Gastroesophageal sphincter (tissue), 4 donors: Measurements from ENCODE around the gene PRPSAP1. TPM values are rescaled to one million over a fixed set of nuclear protein-coding genes. Genes with fewer than 3 reads are reported as not detected.
A peak's percentile ranks its signal among the peaks of the same experiment; 100 is the strongest.

Experiments
- ATAC-seq: fragments of 150-250 bp; one replicate; pipeline ENCODE4 v1.9.1; 2016; ENCODE audit warnings: mild to moderate bottlenecking, moderate library complexity
- H3K27ac ChIP-seq, 4 donors: fragments of 200-600 bp; sonication (generic) in 3 of 4; 1 replicate in 3 of 4; 2 replicates in 1 of 4; pipeline ENCODE4 v1.5.1; 2016 to 2019
- H3K27me3 ChIP-seq: fragments of 200-600 bp; sonication (generic); one replicate; pipeline ENCODE4 v1.5.1; 2019
- H3K36me3 ChIP-seq, 2 donors: fragments of 200-600 bp; sonication (generic); one replicate each; pipeline ENCODE4 v1.5.1; 2019; ENCODE audit warnings: control low read depth in 1 of 2
- H3K4me1 ChIP-seq, 3 donors: fragments of 200-600 bp; sonication (generic); 1 replicate in 2 of 3; 2 replicates in 1 of 3; pipeline ENCODE4 v1.5.1; 2016 to 2019; ENCODE audit warnings: control low read depth in 2 of 3
- H3K4me3 ChIP-seq, 2 donors: fragments of 200-600 bp; sonication (generic); one replicate each; pipeline ENCODE4 v1.5.1; 2019; ENCODE audit warnings: mild to moderate bottlenecking in 1 of 2, moderate library complexity in 1 of 2
- H3K9me3 ChIP-seq, 3 donors: fragments of 200-600 bp; sonication (generic); one replicate each; pipeline ENCODE4 v1.5.1; 2017 to 2019; ENCODE audit warnings: control low read depth in 2 of 3
- EP300 ChIP-seq: sonication (generic); formaldehyde crosslinking; IDR thresholded peaks from one replicate; pipeline ENCODE4 v1.6.1; 2017; ENCODE audit warnings: antibody characterized with exemption, mild to moderate bottlenecking
- POLR2A ChIP-seq, 2 donors: fragments of 450-650 bp; IDR thresholded peaks; one replicate each; pipeline ENCODE4 v1.6.1; 2017; ENCODE audit warnings: antibody characterized with exemption in 2 of 2, mild to moderate bottlenecking in 2 of 2, moderate library complexity in 1 of 2
- POLR2AphosphoS5 ChIP-seq: sonication (generic); formaldehyde crosslinking; IDR thresholded peaks from one replicate; pipeline ENCODE4 v1.6.1; 2017; ENCODE audit warnings: antibody characterized with exemption
- WGBS, 2 donors: methylation state at CpG; one replicate each; pipeline ENCODE4 v1.1.5; 2018; ENCODE audit warnings: low coverage in 1 of 2; 5-methylcytosine and 5-hydroxymethylcytosine counted together
- total RNA-seq, 4 donors: library from RNA; depleted of rRNA; stranded (reverse); fragments of >200 nt; gene quantifications; one replicate each; pipeline ENCODE4 v1.1.0, GENCODE V29; 2016
- TF ChIP-seq, protein P1 (sequence below), 4 experiments: fragments of 200-600 bp in 2 of 4; fragments of 450-650 bp in 2 of 4; sonication (generic) in 1 of 4; IDR thresholded peaks; one replicate each; pipeline ENCODE4 v1.5.1; 2017 to 2019; ENCODE audit warnings: antibody characterized with exemption in 4 of 4, mild to moderate bottlenecking in 2 of 4, moderate library complexity in 2 of 4

The PRPSAP1 gene
- 10 to 100 TPM; 44.7 to 48.5 (median 46.6) TPM for total RNA-seq

- peak; percentile 98 for ATAC-seq
- WGBS, 2 donors: 0% methylated on average over 1 to 3 of the region's 75 CpGs
- TF ChIP-seq POLR2A (IDR thresholded peaks at IDR 0.05): peak; percentile 70 to 81
- TF ChIP-seq, protein P1, sequence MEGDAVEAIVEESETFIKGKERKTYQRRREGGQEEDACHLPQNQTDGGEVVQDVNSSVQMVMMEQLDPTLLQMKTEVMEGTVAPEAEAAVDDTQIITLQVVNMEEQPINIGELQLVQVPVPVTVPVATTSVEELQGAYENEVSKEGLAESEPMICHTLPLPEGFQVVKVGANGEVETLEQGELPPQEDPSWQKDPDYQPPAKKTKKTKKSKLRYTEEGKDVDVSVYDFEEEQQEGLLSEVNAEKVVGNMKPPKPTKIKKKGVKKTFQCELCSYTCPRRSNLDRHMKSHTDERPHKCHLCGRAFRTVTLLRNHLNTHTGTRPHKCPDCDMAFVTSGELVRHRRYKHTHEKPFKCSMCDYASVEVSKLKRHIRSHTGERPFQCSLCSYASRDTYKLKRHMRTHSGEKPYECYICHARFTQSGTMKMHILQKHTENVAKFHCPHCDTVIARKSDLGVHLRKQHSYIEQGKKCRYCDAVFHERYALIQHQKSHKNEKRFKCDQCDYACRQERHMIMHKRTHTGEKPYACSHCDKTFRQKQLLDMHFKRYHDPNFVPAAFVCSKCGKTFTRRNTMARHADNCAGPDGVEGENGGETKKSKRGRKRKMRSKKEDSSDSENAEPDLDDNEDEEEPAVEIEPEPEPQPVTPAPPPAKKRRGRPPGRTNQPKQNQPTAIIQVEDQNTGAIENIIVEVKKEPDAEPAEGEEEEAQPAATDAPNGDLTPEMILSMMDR (IDR thresholded peaks at IDR 0.05): peak in 3 of 4 experiments; percentile 55 to 72 (median 56)
- TF ChIP-seq POLR2AphosphoS5: peak; percentile 74
- no peak for TF ChIP-seq EP300
- no peaks in the 10 kb centered on the region for H3K9me3 ChIP-seq
- H3K36me3 ChIP-seq: no peaks in the 10 kb centered on the region
- H3K27ac ChIP-seq: peak within 1 kb of the TSS; percentile 44 to 90 (median 88)
- peak within 1 kb of the TSS; percentile 95 to 97 for H3K4me3 ChIP-seq
- H3K4me1 ChIP-seq: peaks cover 0 to 27% (median 4%) of the 10 kb centered on the region in 3 donors
- H3K27me3 ChIP-seq: no peaks in the 10 kb centered on the region
Observed at GRCh38 chr17:76353599-76354316, at the start of gene PRPSAP1. Gene PRPSAP1, minus strand, starts transcription at chr17:76353916. Its CDS starts 213 bp downstream, at chr17:76353703.

DNA sequence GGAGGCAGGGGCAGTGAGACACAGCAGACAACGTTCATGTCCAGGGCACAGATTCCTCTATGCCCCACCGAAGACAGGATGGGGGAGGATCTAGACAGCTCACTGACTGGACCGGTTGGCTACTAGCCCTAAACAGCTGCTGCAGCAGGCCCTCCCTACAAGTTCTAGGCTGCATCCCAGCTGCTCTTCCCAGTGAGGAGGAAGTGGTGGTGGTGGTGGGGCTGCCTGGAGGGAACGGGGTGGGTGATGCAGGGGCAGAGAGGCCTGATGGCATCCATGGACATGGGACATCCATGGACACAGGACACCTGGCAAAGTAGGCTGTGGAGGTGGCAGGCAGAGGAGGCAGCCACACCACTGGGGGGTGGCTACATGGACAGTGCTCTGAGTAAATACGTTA is 49.0 kb upstream of the PRPSAP1 start:
- no peak overlapping the region for H3K27ac ChIP-seq

DNA sequence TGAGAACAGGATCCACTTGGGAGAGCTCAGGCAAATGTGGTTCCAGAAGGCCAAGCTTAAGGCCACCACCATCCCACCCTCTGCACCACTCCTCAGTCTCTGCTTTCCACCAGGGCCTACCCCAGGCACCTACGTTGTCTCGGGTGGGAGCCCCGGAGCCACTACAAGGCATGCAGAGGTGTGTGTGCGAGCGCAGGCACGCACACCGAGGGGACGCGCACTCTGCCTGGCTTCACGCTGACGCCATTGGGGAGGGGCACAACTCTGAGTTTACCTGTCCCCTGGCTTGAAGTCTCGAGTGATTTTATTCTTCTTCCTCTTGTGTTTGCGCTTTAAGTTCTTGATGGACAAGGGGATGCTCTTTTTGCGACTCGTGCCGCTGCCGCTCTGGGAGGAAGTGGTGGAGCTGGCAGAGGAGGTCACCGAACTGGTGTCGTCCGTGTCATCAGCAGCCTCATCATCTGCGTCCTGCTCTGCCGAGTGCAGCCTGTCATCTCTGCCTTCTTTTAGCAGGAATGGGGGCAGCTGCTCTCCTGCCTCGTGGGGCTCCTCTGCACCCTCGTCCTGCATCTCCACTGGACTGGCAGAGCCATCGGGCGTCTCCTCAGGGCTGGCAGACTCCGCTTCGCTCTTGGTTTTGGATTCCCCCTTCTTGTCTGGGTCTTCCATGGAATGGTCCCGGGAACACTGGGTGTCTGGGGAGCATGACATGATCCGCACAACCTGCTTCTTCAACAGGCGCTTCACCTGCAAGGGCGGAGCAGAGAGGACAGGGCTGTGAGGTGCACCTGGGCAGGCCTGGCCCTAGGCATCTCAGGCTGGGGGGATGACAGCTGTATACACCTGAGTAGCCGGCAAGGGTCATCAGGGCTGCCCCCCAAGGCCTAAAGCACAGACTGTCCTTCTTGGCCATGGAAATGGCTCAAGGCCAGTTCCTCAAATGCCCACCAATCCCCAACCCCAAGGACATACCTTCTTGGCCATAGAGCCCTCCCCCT is 45.8 kb upstream of the PRPSAP1 start:
- WGBS, 2 donors: 88% methylated on average over 20 of the region's 33 CpGs; no CpG with 5 or more reads in 1 of the 2 donors
- no peak for ATAC-seq
- no peaks in the 10 kb centered on the region for H3K9me3 ChIP-seq
- no peaks in the 10 kb centered on the region for H3K27me3 ChIP-seq
- peaks cover 0 to 99% of the 10 kb centered on the region in 2 donors for H3K36me3 ChIP-seq
- TF ChIP-seq, protein P1 (IDR thresholded peaks at IDR 0.05): no peak
- no peak for TF ChIP-seq POLR2AphosphoS5
- no peak for TF ChIP-seq EP300
- no peak for TF ChIP-seq POLR2A (IDR thresholded peaks at IDR 0.05)
- H3K4me3 ChIP-seq: no peak overlapping the region
- no peak overlapping the region for H3K27ac ChIP-seq
- H3K4me1 ChIP-seq: peaks cover 0 to 13% (median 0%) of the 10 kb centered on the region in 3 donors

More for the DNA sequence above, 49.0 kb upstream of the PRPSAP1 start:
- Histone ChIP-seq H3K4me1 (peaks cover 0 to 39% (median 0%) of the 10 kb centered on the region in 3 donors), H3K36me3 (peaks cover 0 to 76% of the 10 kb centered on the region in 2 donors), H3K4me3 (no peak overlapping the region), H3K9me3 (no peaks in the 10 kb centered on the region), H3K27me3 (no peaks in the 10 kb centered on the region)
- TF ChIP-seq POLR2AphosphoS5 (no peak), EP300 (no peak), POLR2A (IDR thresholded peaks at IDR 0.05) (no peak)
- TF ChIP-seq, protein P1 (IDR thresholded peaks at IDR 0.05): no peak
- no peak for ATAC-seq
- 88 to 100% methylated on average over 1 to 2 of the region's 5 CpGs for WGBS, 2 donors

DNA sequence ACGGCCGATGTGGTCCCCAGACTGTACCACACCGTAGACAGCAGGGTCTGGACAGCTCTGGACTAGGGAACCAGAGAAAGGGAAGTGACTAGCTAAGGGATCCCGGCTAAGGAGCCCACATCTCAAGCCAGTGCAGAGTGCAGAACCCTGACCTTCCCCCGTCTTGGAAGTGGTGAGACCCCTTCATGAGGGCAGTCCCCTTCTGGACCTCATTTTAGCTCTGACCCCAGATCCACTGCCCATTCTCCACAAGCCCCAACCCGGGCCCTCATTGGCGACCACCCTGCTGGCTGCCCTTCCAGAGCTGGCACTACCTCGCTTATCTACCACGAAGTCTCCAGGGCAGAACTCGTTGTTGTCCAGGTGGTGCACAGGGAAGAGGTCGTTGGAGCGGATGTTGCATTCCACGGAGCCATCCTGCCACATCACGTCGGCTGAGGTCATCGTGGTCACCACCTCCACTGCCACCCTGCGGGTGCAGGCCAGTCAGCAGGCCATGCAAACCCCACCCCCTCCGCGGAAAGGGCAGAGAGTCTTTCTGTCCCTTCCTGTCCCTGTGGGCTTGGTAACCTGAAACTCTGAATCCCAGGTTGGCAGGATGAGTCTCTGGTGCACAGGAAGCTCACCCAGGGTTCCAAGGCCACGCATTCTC is 44.9 kb upstream of the PRPSAP1 start:
- peaks cover 0 to 99% of the 10 kb centered on the region in 2 donors for H3K36me3 ChIP-seq

More for the DNA sequence above, 44.9 kb upstream of the PRPSAP1 start:
- Histone ChIP-seq H3K27ac (no peak overlapping the region), H3K4me1 (peaks cover 0 to 5% (median 0%) of the 10 kb centered on the region in 3 donors), H3K4me3 (no peak overlapping the region), H3K27me3 (no peaks in the 10 kb centered on the region), H3K9me3 (no peaks in the 10 kb centered on the region)
- 67% methylated on average over 5 of the region's 20 CpGs; no CpG with 5 or more reads in 1 of the 2 donors for WGBS, 2 donors
- no peak for ATAC-seq
- TF ChIP-seq POLR2A (IDR thresholded peaks at IDR 0.05) (no peak), POLR2AphosphoS5 (no peak), EP300 (no peak)
- TF ChIP-seq, protein P1 (IDR thresholded peaks at IDR 0.05): no peak
